ENCODE results near the gene NR0B2.

GRCh38 chr1:26945728-26946127 lies 32.0 kb upstream of the NR0B2 start:
- TF ChIP-seq EZH2phosphoT487 (IDR thresholded peaks at IDR 0.05; ENCODE audit: insufficient read depth, low read depth): no peak
- TF ChIP-seq EZH2 (IDR thresholded peaks at IDR 0.05; ENCODE audit: insufficient read depth, poor library complexity, severe bottlenecking): no peak
